Measurements from ENCODE around the gene DCLK1.

- TF ChIP-seq POLR2AphosphoS5 (IDR thresholded peaks at IDR 0.05; ENCODE audit: low read depth, low read length) (no peak), REST (IDR thresholded peaks at IDR 0.05; ENCODE audit: insufficient read depth in 1 of 2, low read depth in 2 of 2, low read length in 2 of 2) (no peak), TAF1 (IDR thresholded peaks at IDR 0.05; ENCODE audit: borderline replicate concordance, insufficient read depth, low read length) (no peak), SIN3A (IDR thresholded peaks at IDR 0.05; ENCODE audit: borderline replicate concordance, insufficient read depth, low read length) (no peak)
Measured at GRCh38 chr13:36088463-36088862, 42.7 kb downstream of the DCLK1 start.
